ENCODE measurements around the gene RTN4IP1.

RTN4IP1 gene

DNA sequence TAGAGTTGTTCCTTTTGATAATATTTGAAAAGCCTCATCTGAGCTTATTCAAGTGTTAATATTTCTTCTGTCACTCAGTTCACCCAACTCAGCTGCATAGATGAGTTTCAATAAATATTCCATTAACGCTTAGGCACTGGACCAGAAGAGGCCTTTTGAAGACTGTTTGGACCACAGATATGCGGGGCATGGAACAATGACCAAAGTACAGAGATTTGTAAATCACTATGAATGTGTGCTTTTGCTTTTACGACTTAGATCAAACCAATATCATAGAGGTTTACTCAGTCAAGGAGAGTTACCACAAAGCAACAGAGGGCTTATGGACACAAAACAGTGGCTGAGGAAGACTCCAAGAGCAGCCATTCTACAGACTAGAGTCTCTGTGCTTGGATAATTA is 99.9 kb downstream of the RTN4IP1 start:
- Histone ChIP-seq H3K27me3 (replicated peaks; ENCODE audit: control insufficient read depth, insufficient read depth, low read length) (no peaks in the 10 kb centered on the region), H3K36me3 (ENCODE audit: control insufficient read depth, insufficient read depth, low read length) (peaks cover 15% of the 10 kb centered on the region), H3K4me3 (replicated peaks; ENCODE audit: low read depth, low read length) (no peak overlapping the region)
- DNase-seq (ENCODE audit: extremely low read depth, insufficient read length) = no peak
- TF ChIP-seq, protein P1, sequence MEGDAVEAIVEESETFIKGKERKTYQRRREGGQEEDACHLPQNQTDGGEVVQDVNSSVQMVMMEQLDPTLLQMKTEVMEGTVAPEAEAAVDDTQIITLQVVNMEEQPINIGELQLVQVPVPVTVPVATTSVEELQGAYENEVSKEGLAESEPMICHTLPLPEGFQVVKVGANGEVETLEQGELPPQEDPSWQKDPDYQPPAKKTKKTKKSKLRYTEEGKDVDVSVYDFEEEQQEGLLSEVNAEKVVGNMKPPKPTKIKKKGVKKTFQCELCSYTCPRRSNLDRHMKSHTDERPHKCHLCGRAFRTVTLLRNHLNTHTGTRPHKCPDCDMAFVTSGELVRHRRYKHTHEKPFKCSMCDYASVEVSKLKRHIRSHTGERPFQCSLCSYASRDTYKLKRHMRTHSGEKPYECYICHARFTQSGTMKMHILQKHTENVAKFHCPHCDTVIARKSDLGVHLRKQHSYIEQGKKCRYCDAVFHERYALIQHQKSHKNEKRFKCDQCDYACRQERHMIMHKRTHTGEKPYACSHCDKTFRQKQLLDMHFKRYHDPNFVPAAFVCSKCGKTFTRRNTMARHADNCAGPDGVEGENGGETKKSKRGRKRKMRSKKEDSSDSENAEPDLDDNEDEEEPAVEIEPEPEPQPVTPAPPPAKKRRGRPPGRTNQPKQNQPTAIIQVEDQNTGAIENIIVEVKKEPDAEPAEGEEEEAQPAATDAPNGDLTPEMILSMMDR (IDR thresholded peaks at IDR 0.05; ENCODE audit: insufficient read depth, low read length, poor library complexity, severe bottlenecking) = no peak

DNA sequence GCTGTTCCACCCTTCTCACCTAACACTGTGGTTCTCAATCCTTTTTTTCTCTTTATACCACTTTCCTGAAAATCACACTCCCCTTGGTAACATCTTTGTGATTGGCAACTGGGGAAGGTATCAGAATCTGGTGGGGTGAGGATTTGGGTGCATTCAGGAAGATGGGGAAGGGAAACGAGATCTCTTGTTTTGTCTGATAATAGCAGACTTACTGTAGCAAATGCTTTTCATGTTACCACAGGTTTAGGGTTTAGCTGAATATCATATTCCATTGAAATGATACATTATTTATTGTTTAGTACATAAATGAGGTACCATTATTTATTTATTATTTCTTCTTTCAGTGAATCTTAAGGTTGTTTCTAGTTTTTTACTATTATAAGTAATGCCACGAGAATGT is 100.8 kb downstream of the RTN4IP1 start:
- H3K27me3 ChIP-seq (replicated peaks; ENCODE audit: control insufficient read depth, insufficient read depth, low read length) = no peaks in the 10 kb centered on the region
- DNase-seq (ENCODE audit: extremely low read depth, insufficient read length) = no peak
- H3K4me3 ChIP-seq (replicated peaks; ENCODE audit: low read depth, low read length) = no peak overlapping the region
- H3K36me3 ChIP-seq (ENCODE audit: control insufficient read depth, insufficient read depth, low read length) = peaks cover 13% of the 10 kb centered on the region
- TF ChIP-seq, protein P1 (IDR thresholded peaks at IDR 0.05; ENCODE audit: insufficient read depth, low read length, poor library complexity, severe bottlenecking) = no peak

DNA sequence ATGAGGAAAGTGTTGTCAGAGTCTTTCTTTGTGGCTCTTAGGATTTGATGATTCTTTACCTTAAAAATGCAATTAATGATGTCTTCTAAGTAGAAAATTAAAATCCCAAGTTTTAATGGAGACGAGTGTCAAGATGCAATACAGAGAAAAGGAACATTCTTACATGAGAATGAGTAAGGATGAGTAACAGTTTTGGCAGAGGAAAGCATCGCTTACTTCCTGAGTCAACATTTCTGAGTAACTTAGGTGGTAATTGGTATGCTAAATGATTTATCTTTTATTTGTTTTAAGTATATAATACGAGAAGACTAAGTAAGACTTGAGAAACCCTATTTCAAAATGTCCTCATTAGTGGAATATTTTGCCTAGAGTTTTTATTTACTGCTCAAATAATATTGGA is 101.3 kb downstream of the RTN4IP1 start:
- DNase-seq (ENCODE audit: extremely low read depth, insufficient read length) = no peak

DNA sequence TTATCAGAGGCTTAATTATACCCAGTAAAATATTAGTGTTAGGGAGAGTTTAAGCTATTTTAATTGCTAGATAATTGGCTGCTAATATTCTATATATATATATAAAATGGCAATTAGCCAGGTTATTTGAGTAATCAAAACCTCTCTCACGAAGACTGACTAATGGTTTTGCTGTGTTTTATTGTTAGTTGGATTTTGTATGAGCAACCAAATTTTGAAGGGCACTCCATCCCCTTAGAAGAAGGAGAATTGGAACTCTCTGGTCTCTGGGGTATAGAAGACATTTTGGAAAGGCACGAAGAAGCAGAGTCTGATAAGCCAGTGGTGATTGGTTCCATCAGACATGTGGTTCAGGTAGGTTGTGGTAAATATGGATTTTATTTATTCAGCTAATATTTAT is 102.2 kb downstream of the RTN4IP1 start:
- H3K27me3 ChIP-seq (replicated peaks; ENCODE audit: control insufficient read depth, insufficient read depth, low read length) = no peaks in the 10 kb centered on the region
- TF ChIP-seq, protein P1 (IDR thresholded peaks at IDR 0.05; ENCODE audit: insufficient read depth, low read length, poor library complexity, severe bottlenecking) = no peak
- no peak for DNase-seq (ENCODE audit: extremely low read depth, insufficient read length)
- H3K36me3 ChIP-seq (ENCODE audit: control insufficient read depth, insufficient read depth, low read length) = peaks cover 9% of the 10 kb centered on the region
- H3K4me3 ChIP-seq (replicated peaks; ENCODE audit: low read depth, low read length) = no peak overlapping the region

More for the DNA sequence above, 101.3 kb downstream of the RTN4IP1 start:
- peaks cover 9% of the 10 kb centered on the region for H3K36me3 ChIP-seq (ENCODE audit: control insufficient read depth, insufficient read depth, low read length)
- H3K27me3 ChIP-seq (replicated peaks; ENCODE audit: control insufficient read depth, insufficient read depth, low read length) = no peaks in the 10 kb centered on the region
- TF ChIP-seq, protein P1 (IDR thresholded peaks at IDR 0.05; ENCODE audit: insufficient read depth, low read length, poor library complexity, severe bottlenecking) = no peak
- no peak overlapping the region for H3K4me3 ChIP-seq (replicated peaks; ENCODE audit: low read depth, low read length)

DNA sequence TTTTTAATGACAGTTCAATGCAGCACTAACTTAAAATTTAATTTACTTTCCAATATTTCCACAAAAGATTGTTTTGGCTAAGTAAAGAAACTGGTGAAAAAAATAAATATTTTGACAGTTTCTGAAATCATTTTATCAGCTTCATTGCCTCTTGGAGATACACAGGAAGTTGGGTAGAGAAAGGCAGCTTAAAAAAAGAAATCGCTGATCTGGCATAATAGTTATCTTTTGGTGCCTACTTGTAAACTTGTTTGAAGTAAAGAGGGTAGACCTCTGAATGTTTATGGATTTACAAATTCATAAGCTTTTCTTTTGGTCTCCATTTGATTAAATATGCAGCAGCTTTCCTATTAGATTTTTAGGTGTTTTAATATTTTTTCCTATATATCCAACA is 103.4 kb downstream of the RTN4IP1 start:
- TF ChIP-seq, protein P1 (IDR thresholded peaks at IDR 0.05; ENCODE audit: insufficient read depth, low read length, poor library complexity, severe bottlenecking) = no peak
- Histone ChIP-seq H3K36me3 (ENCODE audit: control insufficient read depth, insufficient read depth, low read length) (peaks cover 7% of the 10 kb centered on the region), H3K27me3 (replicated peaks; ENCODE audit: control insufficient read depth, insufficient read depth, low read length) (no peaks in the 10 kb centered on the region), H3K4me3 (replicated peaks; ENCODE audit: low read depth, low read length) (no peak overlapping the region)
- no peak for DNase-seq (ENCODE audit: extremely low read depth, insufficient read length)

All from GM06990 (cell line).